NCI-H1105 (cell line): Measurements from ENCODE around the gene DNAJC2.

Source experiments
- DNase-seq: peaks from one replicate; lab custom pipeline; 2025; lab: John Stamatoyannopoulos, UW

The DNAJC2 gene

GRCh38 chr7:103344453-103345149 is at the start of gene DNAJC2:
Gene DNAJC2, minus strand, starts transcription at chr7:103344767. Its CDS starts 145 bp downstream, at chr7:103344622.
- peak; percentile 85 for DNase-seq

DNA sequence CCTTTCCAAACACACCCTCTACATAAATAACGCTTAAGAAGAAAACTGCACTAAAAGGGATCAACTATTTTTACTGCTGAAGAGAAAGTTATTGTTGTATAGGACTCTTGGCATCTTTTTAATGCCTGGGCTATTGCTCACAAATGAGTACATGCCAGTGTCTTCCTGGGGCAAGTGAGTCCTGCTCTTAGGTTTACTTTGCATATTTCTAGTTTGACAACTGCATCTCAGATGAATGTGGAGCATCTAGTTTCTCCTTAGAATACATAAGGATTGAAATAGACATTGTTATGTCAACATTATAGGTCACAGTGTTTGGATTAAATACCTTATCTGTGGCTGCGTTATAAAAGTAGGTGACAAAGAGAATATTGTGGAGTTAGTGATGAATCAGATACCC is 47.4 kb upstream of the DNAJC2 start:
- DNase-seq, result no peak

GRCh38 chr7:103391150-103391549 is 46.6 kb upstream of the DNAJC2 start:
- DNase-seq, result no peak

DNA sequence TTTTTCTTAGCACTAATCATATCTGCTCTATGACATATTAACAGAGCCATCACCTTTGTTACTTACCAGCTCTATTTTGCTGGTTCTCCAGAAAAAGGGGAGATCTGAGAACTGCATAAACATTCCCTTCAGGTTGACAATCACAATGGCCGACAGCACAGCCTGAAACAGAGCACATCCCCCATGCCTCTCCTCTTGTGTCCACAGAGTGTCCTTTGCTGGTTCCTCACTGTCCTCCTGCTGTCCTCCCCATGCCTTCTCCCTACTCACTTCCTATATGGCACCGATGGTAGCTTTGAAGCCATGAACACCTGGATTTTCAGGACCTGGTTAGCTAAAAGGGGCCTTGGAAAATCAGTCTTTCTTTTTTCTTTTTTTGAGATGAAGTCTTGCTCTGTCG is 44.7 kb upstream of the DNAJC2 start:
- DNase-seq, result no peak

DNA sequence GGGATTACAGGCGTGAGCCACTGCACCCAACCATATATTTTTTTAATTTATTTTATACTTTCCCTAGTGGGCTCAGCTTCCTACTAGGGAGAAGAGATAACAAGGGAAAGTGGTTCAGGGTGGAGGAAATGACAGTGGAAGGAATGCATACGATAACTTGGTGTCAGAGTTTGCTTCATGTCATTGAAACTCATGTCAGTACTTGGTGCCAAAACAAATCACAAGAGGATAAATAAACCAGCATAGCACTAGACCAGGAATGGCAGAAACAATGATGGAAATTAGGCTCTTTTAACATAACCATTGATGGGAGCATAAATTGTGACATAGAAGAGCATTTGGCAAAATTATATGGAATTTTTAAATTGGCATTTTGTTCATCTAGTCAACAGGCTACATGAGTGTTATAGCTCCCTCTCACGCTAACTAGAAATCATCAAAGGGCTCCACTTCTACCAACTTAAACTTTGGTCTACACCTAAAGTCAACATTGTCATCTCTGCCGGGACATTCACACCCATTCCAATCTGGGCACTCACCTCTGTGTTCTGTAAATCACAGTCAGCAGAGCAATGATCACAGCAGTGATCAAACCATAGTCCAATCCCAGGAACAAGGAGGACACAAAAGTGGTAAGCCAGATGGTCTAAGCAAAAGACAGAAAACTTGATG is 44.0 kb upstream of the DNAJC2 start:
- DNase-seq, result no peak

- DNase-seq, result no peak
Observed at GRCh38 chr7:103387242-103387641, 42.7 kb upstream of the DNAJC2 start.

DNA sequence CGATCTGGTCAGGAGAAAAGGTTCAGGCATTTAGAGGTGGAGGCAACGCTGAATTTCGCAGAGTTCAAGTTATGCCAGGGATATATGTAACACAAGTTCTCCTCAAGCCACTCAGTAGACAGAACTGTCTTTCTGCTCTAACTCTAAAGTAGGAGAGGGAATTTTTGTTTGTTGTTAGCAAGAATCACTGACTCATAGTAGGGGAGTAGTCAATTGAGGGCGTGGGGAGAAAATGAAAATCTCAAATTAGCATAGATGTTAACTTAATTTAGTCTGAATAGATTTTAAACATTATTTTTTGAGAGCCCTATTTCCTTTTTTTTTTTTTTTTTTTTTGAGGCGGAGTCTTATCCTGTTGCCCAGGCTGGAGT is 37.5 kb upstream of the DNAJC2 start:
- no peak for DNase-seq

DNA sequence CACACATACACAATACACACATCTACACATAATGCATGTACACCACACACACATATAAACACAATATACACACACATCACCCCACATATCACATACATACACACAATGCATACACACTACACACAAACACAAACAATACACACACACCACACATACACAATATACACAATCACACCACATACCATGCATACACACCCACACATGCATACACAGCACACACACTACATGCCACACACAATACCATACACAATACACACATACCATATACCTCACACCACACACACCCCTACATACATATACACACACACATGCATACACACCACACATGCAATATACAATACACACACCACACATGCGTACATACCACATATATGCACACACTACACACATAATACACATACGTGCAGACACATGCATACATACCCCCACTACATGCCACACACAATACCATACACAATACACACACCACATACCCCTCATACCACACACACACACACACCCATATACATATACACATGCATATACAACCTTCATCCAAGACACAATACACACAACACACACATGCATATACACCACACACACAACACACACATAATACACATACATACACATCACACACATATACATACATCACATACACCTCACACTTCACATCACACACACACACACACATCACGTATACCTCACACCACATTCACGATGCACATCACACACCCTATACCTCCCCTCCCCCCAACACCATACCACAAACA is 36.9 kb upstream of the DNAJC2 start:
- DNase-seq, result no peak

GRCh38 chr7:103380395-103381191 is 36.0 kb upstream of the DNAJC2 start:
- DNase-seq, result no peak

DNA sequence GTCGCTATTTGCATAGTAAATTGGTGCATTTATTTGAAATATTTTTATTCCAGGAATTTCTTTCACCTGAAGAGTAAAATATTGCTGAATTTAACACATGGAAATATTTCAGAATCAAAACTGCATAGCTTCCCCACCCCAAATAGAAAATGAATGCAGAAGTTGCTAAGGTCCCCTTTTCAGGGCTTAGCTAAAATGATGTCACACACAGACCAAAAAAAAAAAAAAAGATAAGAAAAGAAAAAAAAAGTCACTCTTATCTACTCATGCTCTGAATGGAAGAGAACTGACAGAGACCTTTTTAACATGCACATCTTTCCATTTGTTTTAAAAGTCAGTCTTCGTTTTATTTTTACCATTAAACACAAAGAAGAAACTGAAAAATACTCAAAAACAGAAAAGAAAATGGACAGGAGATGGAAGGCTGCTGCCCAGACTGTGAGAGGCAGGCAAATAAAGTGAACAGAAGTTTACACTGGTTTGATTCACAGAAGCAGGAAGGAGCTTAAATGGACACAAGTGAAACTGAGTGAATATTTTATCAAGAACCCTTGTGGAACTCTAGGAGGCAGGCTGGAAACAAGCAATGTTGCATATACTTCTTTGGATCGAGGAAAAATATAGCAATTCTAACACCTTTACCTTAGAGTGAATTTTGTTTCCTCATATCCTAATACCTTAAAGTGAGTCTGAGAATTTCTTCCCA is 34.9 kb upstream of the DNAJC2 start:
- DNase-seq, result no peak

- DNase-seq, result no peak
Observed at GRCh38 chr7:103373866-103374643, 29.5 kb upstream of the DNAJC2 start.

- DNase-seq, result no peak
Observed at GRCh38 chr7:103369432-103369831, 24.9 kb upstream of the DNAJC2 start.

GRCh38 chr7:103349805-103350204 is 5.2 kb upstream of the DNAJC2 start:
- DNase-seq, result no peak

DNA sequence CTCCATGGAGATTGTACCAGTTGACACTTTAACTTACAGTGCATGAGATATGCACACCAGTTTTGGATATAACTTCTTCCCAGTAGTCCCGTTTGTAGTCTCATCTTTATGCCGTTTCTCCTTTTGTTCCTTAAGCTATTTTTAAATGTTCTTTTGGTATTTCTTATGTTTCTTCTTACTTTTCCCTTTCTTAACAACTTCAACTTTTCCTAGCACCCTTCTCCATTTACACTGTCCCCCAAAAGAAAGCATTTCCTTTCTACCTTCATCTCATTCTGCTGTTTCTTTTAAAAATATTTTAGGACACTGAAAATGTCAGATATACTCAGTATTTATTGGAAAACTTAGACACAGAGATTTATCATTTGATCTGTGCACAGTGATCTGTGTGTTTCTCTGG is 4.4 kb upstream of the DNAJC2 start:
- DNase-seq, result no peak

- no peak for DNase-seq
Observed at GRCh38 chr7:103348452-103348851, 3.9 kb upstream of the DNAJC2 start.

GRCh38 chr7:103347507-103348267 is 3.1 kb upstream of the DNAJC2 start, which contains the start of gene PSMC2:
Gene PSMC2, plus strand, starts transcription at chr7:103347643. Its CDS starts 69 bp downstream, at chr7:103347712.
- peak; percentile 86 for DNase-seq

DNA sequence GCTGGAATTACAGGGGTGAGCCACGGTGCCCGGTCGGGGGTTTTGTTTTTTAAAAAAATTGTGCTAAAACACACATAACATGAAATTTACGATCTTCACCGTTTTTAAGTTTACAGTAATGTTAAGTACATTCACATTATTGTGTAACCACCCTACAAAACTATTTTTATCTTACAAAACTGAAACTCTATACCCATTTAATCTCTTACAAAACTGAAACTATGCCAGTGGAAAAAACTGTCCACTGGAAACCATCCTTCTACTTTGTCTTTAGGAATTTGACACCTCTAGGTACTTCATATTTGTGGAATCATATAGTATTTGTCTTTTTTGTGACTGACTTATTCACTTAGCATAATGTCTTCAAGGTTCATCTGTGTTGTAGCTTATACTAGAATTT is 1.8 kb upstream of the DNAJC2 start:
- no peak for DNase-seq

GRCh38 chr7:103343758-103344452 is 662 bp downstream of the DNAJC2 start:
- DNase-seq, result no peak

GRCh38 chr7:103343332-103343731 is 1.2 kb downstream of the DNAJC2 start:
- DNase-seq, result no peak
